Ectodermal cell (in vitro differentiated cells): Measurements from ENCODE around the gene OXNAD1.
"Not testable (repeated sequence)": the region's sequence is repeated elsewhere in the genome, so short reads cannot be mapped to it uniquely, and the experiment has no call there.

Source experiments
- H3K27ac ChIP-seq: 2 replicates; pipeline ENCODE4 v1.7.0; 2013; ENCODE audit warnings: mild to moderate bottlenecking, low read depth, low read length; ENCODE audit not compliant: insufficient read depth, poor library complexity, severe bottlenecking
- H3K27me3 ChIP-seq: 2 replicates; pipeline ENCODE4 v1.7.0; 2013; ENCODE audit warnings: mild to moderate bottlenecking, low read length; ENCODE audit not compliant: insufficient read depth, control insufficient read depth, poor library complexity, severe bottlenecking
- H3K36me3 ChIP-seq: one replicate; pipeline ENCODE4 v1.7.0; 2013; ENCODE audit warnings: low read length; ENCODE audit not compliant: control insufficient read depth, insufficient read depth
- H3K4me1 ChIP-seq: one replicate; pipeline ENCODE4 v1.7.0; 2013; ENCODE audit warnings: low read length; ENCODE audit not compliant: control insufficient read depth, insufficient read depth
- H3K4me3 ChIP-seq: 2 replicates; pipeline ENCODE4 v1.7.0; 2013; ENCODE audit warnings: low read depth, low read length, control low read depth; ENCODE audit not compliant: insufficient read depth
- H3K9me3 ChIP-seq: 2 replicates; pipeline ENCODE4 v1.7.0; 2013; ENCODE audit warnings: mild to moderate bottlenecking, low read length, moderate library complexity; ENCODE audit not compliant: control insufficient read depth
- WGBS, 2 experiments: methylation state at CpG; one replicate each; pipeline ENCODE4 v1.1.7; 2013; ENCODE audit warnings: missing lambda C conversion rate in 2 of 2; 5-methylcytosine and 5-hydroxymethylcytosine counted together

The OXNAD1 gene

GRCh38 chr3:16302082-16302631 is 37.1 kb downstream of the OXNAD1 start:
- WGBS, 2 experiments: 43 to 56% methylated on average over 6 of the region's 6 CpGs
- Histone ChIP-seq H3K36me3 (peaks cover 5% of the 10 kb centered on the region), H3K4me3 (no peak overlapping the region), H3K27ac (peak overlapping the region; percentile 70), H3K27me3 (no peaks in the 10 kb centered on the region), H3K9me3 (no peaks in the 10 kb centered on the region), H3K4me1 (peaks cover 14% of the 10 kb centered on the region)

DNA sequence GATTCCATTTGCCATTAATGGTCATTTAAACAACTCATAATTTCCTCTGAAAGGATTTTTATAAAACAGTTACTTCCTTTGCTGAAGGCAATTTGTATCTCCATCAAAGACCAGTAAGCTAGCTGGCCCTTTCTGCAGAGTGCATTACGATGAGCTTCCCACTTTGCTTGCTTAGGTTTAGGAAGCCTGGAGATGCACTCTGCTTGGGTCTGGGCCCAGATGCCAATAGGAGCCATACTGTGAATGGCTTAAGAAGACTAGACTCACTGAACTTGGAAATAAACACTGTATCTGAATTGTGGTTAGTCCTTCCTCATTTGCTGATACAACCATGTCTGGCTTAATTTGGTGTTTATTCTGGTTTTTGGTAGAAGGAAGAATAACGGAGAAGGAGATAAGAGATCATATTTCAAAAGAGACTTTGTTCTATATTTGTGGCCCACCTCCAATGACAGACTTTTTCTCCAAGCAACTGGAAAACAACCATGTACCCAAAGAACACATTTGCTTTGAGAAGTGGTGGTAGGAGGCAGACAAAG is 38.1 kb downstream of the OXNAD1 start:
- Histone ChIP-seq H3K27me3 (no peaks in the 10 kb centered on the region), H3K4me3 (no peak overlapping the region), H3K9me3 (no peaks in the 10 kb centered on the region), H3K27ac (no peak overlapping the region), H3K36me3 (no peaks in the 10 kb centered on the region), H3K4me1 (peaks cover 14% of the 10 kb centered on the region)
- 88 to 89% methylated on average over 2 of the region's 2 CpGs for WGBS, 2 experiments

DNA sequence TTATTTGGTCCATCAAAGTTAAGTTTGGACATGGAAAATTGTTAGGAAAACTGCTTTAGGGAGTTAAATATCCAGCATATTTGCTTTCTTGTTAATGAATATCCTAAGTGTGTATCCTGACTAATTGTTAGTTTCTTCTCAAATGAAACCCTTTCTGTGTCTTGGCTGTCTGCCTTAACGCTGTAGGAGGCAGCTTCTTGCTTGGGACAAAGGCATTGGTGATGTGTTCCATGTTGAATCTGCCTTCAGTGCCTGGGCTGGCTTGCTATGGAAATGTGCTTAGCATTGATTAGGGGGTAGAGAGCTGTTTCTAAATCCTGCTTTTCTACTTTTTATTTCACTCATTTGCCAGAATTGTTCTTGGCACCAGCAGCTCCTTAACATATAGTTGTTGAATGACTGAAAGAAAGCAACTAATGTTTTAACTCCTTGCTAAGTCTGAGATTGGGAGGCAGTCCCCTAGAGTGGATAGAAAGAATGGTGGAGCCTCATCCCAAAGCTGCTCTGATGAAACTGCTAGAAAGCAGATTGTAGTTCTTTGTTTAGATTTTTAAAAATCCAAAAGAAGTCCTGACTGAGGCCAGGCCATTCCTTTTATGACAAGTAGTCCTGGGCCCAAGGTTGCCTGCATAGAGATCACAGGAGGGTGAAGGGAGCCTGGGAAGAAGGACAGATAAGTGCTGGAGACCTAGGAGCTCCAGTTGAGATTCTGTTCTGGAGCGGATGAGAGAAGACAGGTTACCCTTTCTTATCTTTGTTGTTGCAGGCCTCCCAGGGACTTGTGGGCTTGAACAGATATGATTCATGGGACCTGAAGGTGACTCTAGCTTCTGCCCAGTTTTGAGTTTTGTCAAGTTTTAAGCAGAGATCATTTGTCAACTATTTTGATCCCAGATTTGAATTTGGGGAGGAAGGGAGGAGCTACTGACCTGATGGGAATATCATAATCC is 39.3 kb downstream of the OXNAD1 start:
- Histone ChIP-seq H3K36me3 (no peaks in the 10 kb centered on the region), H3K27me3 (no peaks in the 10 kb centered on the region), H3K4me3 (no peak overlapping the region), H3K27ac (no peak overlapping the region), H3K4me1 (peaks cover 14% of the 10 kb centered on the region), H3K9me3 (no peaks in the 10 kb centered on the region)
- WGBS, 2 experiments: 97 to 98% methylated on average over 2 of the region's 2 CpGs

GRCh38 chr3:16305111-16305541 is 40.1 kb downstream of the OXNAD1 start:
- Histone ChIP-seq H3K4me3 (no peak overlapping the region), H3K9me3 (no peaks in the 10 kb centered on the region), H3K27me3 (no peaks in the 10 kb centered on the region), H3K27ac (no peak overlapping the region), H3K36me3 (no peaks in the 10 kb centered on the region), H3K4me1 (peaks cover 14% of the 10 kb centered on the region)
- 94 to 97% methylated on average over 7 of the region's 7 CpGs for WGBS, 2 experiments

GRCh38 chr3:16307832-16308531 is 43.0 kb downstream of the OXNAD1 start:
- Histone ChIP-seq H3K27me3 (no peaks in the 10 kb centered on the region), H3K4me1 (no peaks in the 10 kb centered on the region), H3K36me3 (no peaks in the 10 kb centered on the region), H3K4me3 (no peak overlapping the region), H3K27ac (no peak overlapping the region), H3K9me3 (no peaks in the 10 kb centered on the region)
- WGBS, 2 experiments: 94% methylated on average over 5 of the region's 5 CpGs

DNA sequence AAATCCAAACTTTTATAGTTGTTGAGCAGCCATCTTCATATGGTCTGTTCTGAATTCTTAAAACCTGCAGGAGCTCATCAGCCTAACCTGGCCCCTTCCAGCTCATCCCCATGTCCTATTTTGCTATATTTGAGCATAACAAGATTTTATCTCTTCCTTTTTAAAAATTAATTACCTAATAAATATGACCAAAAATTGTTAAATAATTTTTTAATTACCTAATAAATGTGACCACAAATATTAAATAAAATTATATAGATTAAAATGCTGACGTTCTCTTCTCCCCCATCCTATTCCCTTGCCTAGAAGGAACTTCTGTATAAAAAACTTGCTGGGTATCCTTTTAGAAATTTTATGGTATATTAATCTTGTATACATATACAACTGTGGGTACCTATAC is 43.7 kb downstream of the OXNAD1 start:
- Histone ChIP-seq H3K9me3 (no peaks in the 10 kb centered on the region), H3K4me3 (no peak overlapping the region), H3K36me3 (no peaks in the 10 kb centered on the region), H3K4me1 (no peaks in the 10 kb centered on the region), H3K27me3 (no peaks in the 10 kb centered on the region), H3K27ac (no peak overlapping the region)
- no CpG with 5 or more reads among the region's 1 CpG for WGBS, 2 experiments

DNA sequence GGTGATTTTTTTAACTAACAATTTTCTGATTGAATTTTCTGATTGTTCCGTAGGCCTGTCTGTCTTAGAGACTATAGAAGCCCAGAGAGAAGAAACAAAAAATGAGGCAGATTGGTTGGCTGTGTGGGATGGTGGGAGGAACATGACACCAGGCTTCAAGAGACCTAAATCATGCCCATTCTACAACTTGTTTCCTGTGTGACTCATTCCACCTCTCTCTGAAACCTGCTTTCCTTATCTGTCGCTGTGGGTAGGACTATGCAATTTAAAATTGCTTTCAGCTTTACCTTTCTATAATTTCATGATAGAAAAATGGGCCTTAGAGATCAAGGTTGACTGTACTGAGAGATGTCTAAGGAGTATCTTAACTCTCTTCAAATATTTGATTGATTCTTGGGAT is 44.5 kb downstream of the OXNAD1 start:
- WGBS, 2 experiments: 85% methylated on average over 1 of the region's 2 CpGs; no CpG with 5 or more reads in 1 of the 2 experiments
- no peaks in the 10 kb centered on the region for H3K9me3 ChIP-seq
- no peaks in the 10 kb centered on the region for H3K36me3 ChIP-seq

GRCh38 chr3:16310486-16310885 is 45.5 kb downstream of the OXNAD1 start:
- H3K9me3 ChIP-seq, H3K4me1 ChIP-seq, H3K36me3 ChIP-seq, H3K4me3 ChIP-seq, H3K27ac ChIP-seq, H3K27me3 ChIP-seq: not testable (repeated sequence)
- 90 to 96% methylated on average over 7 of the region's 7 CpGs for WGBS, 2 experiments

More for the DNA sequence above, 44.5 kb downstream of the OXNAD1 start:
- no peak overlapping the region for H3K27ac ChIP-seq
- H3K4me3 ChIP-seq: no peak overlapping the region
- no peaks in the 10 kb centered on the region for H3K27me3 ChIP-seq
- H3K4me1 ChIP-seq: no peaks in the 10 kb centered on the region

GRCh38 chr3:16311960-16312451 is 47.0 kb downstream of the OXNAD1 start:
- no peak overlapping the region for H3K27ac ChIP-seq
- no peak overlapping the region for H3K4me3 ChIP-seq
- no peaks in the 10 kb centered on the region for H3K9me3 ChIP-seq
- 90 to 93% methylated on average over 6 of the region's 6 CpGs for WGBS, 2 experiments
- H3K27me3 ChIP-seq: no peaks in the 10 kb centered on the region
- H3K4me1 ChIP-seq: no peaks in the 10 kb centered on the region
- no peaks in the 10 kb centered on the region for H3K36me3 ChIP-seq
